ENCODE data around the gene GALNT10. TPM values are rescaled to one million over a fixed set of nuclear protein-coding genes. Genes with fewer than 3 reads are reported as not detected.

The GALNT10 gene
- total RNA-seq, 1 donor from 2014 or later = 33.1 TPM

- DNase-seq (ENCODE audit: low spot score) = no peak
Measured at GRCh38 chr5:154264549-154265196, 74.1 kb downstream of the GALNT10 start.

GRCh38 chr5:154265197-154265773 lies 74.8 kb downstream of the GALNT10 start:
- no peak for DNase-seq (ENCODE audit: low spot score)

- DNase-seq (ENCODE audit: low spot score) = no peak
Measured at GRCh38 chr5:154267516-154267915, 77.0 kb downstream of the GALNT10 start.

GRCh38 chr5:154268073-154268472 lies 77.5 kb downstream of the GALNT10 start:
- DNase-seq (ENCODE audit: low spot score) = no peak

GRCh38 chr5:154269414-154269813 lies 78.9 kb downstream of the GALNT10 start:
- DNase-seq (ENCODE audit: low spot score) = no peak

- no peak for DNase-seq (ENCODE audit: low spot score)
Measured at GRCh38 chr5:154271466-154271865, 80.9 kb downstream of the GALNT10 start.

GRCh38 chr5:154271936-154272514 lies 81.5 kb downstream of the GALNT10 start:
- DNase-seq (ENCODE audit: low spot score) = no peak

- no peak for DNase-seq (ENCODE audit: low spot score)
Measured at GRCh38 chr5:154273028-154273617, 82.6 kb downstream of the GALNT10 start.

GRCh38 chr5:154273963-154274827 lies 83.7 kb downstream of the GALNT10 start:
- DNase-seq (ENCODE audit: low spot score) = no peak

GRCh38 chr5:154274828-154275185 lies 84.3 kb downstream of the GALNT10 start:
- no peak for DNase-seq (ENCODE audit: low spot score)

- DNase-seq (ENCODE audit: low spot score) = no peak
Measured at GRCh38 chr5:154275566-154275965, 85.0 kb downstream of the GALNT10 start.

GRCh38 chr5:154276261-154276972 lies 85.9 kb downstream of the GALNT10 start:
- DNase-seq (ENCODE audit: low spot score) = no peak

- DNase-seq (ENCODE audit: low spot score) = no peak
Measured at GRCh38 chr5:154276973-154277331, 86.4 kb downstream of the GALNT10 start.

GRCh38 chr5:154277499-154277898 lies 87.0 kb downstream of the GALNT10 start:
- DNase-seq (ENCODE audit: low spot score) = no peak

GRCh38 chr5:154278186-154278585 lies 87.7 kb downstream of the GALNT10 start:
- DNase-seq (ENCODE audit: low spot score) = no peak

GRCh38 chr5:154278908-154279307 lies 88.4 kb downstream of the GALNT10 start:
- DNase-seq (ENCODE audit: low spot score) = no peak

GRCh38 chr5:154284433-154284832 lies 93.9 kb downstream of the GALNT10 start:
- no peak for DNase-seq (ENCODE audit: low spot score)

GRCh38 chr5:154285661-154286408 lies 95.3 kb downstream of the GALNT10 start:
- DNase-seq (ENCODE audit: low spot score) = no peak

- no peak for DNase-seq (ENCODE audit: low spot score)
Measured at GRCh38 chr5:154286557-154286956, 96.0 kb downstream of the GALNT10 start.

GRCh38 chr5:154287136-154287535 lies 96.6 kb downstream of the GALNT10 start:
- DNase-seq (ENCODE audit: low spot score) = no peak

All from mesenteric fat pad (tissue), 1 donor.